ENCODE measurements around the gene MRPL51. TPM values are rescaled to one million over a fixed set of nuclear protein-coding genes. Genes with fewer than 3 reads are reported as not detected.

Gene MRPL51
- polyA plus RNA-seq, 4 donors, result 153 to 196 (median 177) TPM

DNA sequence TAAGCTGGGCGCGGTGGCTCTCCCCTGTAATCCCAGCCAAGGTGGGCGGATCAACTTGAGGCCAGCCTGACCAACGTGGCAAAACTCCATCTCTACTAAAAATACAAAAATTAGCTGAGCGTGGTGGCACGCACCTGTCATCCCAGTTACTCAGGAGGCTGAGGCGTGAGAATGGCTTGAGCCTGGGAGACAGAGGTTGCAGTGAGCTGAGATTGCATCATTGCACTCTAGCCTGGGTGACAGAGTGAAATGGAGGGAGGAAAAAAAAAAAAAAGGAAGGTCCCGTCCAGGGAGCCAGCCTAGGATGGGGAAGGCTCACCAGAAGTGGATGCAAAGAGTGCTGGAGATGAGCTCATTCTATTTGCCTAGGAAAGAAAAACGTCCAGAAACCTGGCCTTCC lies 50.2 kb downstream of the MRPL51 start:
- no peak for DNase-seq (ENCODE audit: low read depth in 4 of 4, low spot score in 2 of 4)

Other genes with a start within 250 kb of the MRPL51 start
- gene PLEKHG6, start 182.6 kb downstream of the MRPL51 start, polyA plus RNA-seq (ENCODE audit: insufficient read length in 4 of 4), result 1 to 10 TPM; 3.7 to 8.8 (median 4.9) TPM
- gene TNFRSF1A, start 151.2 kb downstream of the MRPL51 start, polyA plus RNA-seq (ENCODE audit: insufficient read length in 4 of 4), result 100 to 1,000 TPM in 2 of 4 donors, 10 to 100 TPM in 2; 77.4 to 104 (median 92.2) TPM
- 10 to 100 TPM; 69.0 to 87.4 (median 77.4) TPM for gene SCNN1A, start 117.7 kb downstream of the MRPL51 start, polyA plus RNA-seq (ENCODE audit: insufficient read length in 4 of 4)
- 10 to 100 TPM; 59.3 to 80.2 (median 69.5) TPM for gene LTBR, start 109.1 kb downstream of the MRPL51 start, polyA plus RNA-seq (ENCODE audit: insufficient read length in 4 of 4)
- 1 to 10 TPM in 2 of 4 donors, under 1 TPM in 2; 0.56 to 2.5 (median 1.3) TPM for gene CD27, start 48.3 kb downstream of the MRPL51 start, polyA plus RNA-seq (ENCODE audit: insufficient read length in 4 of 4)
- gene TAPBPL, start 41.2 kb downstream of the MRPL51 start, polyA plus RNA-seq (ENCODE audit: insufficient read length in 4 of 4), result 10 to 100 TPM; 15.5 to 25.6 (median 19.5) TPM
- gene VAMP1, start 22.6 kb downstream of the MRPL51 start, polyA plus RNA-seq (ENCODE audit: insufficient read length in 4 of 4), result 10 to 100 TPM in 3 of 4 donors, 1 to 10 TPM in 1; 6.7 to 16.5 (median 10.4) TPM
- gene NCAPD2, start 840 bp upstream of the MRPL51 start, polyA plus RNA-seq (ENCODE audit: insufficient read length in 4 of 4), result 10 to 100 TPM; 48.2 to 73.2 (median 63.9) TPM
- gene GAPDH, start 41.3 kb upstream of the MRPL51 start, polyA plus RNA-seq (ENCODE audit: insufficient read length in 4 of 4), result 1,000 to 10,000 TPM; 1,941 to 2,047 (median 1,998) TPM
- gene IFFO1, start 62.8 kb upstream of the MRPL51 start, polyA plus RNA-seq (ENCODE audit: insufficient read length in 4 of 4), result 10 to 100 TPM; 11.7 to 22.9 (median 15.9) TPM
- 10 to 100 TPM; 24.5 to 37.1 (median 28.7) TPM for gene NOP2, start 75.0 kb upstream of the MRPL51 start, polyA plus RNA-seq (ENCODE audit: insufficient read length in 4 of 4)
- 100 to 1,000 TPM; 269 to 322 (median 294) TPM for gene CHD4, start 114.1 kb upstream of the MRPL51 start, polyA plus RNA-seq (ENCODE audit: insufficient read length in 4 of 4)
- gene LPAR5, start 142.7 kb upstream of the MRPL51 start, polyA plus RNA-seq (ENCODE audit: insufficient read length in 4 of 4), result 1 to 10 TPM; 1.1 to 1.6 (median 1.4) TPM
- gene ACRBP, start 154.2 kb upstream of the MRPL51 start, polyA plus RNA-seq (ENCODE audit: insufficient read length in 4 of 4), result 1 to 10 TPM; 2.4 to 6.6 (median 5.0) TPM
- gene ING4, start 169.9 kb upstream of the MRPL51 start, polyA plus RNA-seq (ENCODE audit: insufficient read length in 4 of 4), result 100 to 1,000 TPM; 112 to 133 (median 122) TPM
- gene ZNF384, start 196.1 kb upstream of the MRPL51 start, polyA plus RNA-seq (ENCODE audit: insufficient read length in 4 of 4), result 100 to 1,000 TPM in 2 of 4 donors, 10 to 100 TPM in 2; 68.1 to 109 (median 90.5) TPM
- gene PIANP, start 207.6 kb upstream of the MRPL51 start, polyA plus RNA-seq (ENCODE audit: insufficient read length in 4 of 4), result 10 to 100 TPM in 3 of 4 donors, 1 to 10 TPM in 1; 8.1 to 16.8 (median 13.5) TPM
- 10 to 100 TPM; 64.0 to 69.6 (median 68.9) TPM for gene COPS7A, start 230.8 kb upstream of the MRPL51 start, polyA plus RNA-seq (ENCODE audit: insufficient read length in 4 of 4)

Measured in left renal cortex interstitium (tissue), 4 donors.